ENCODE results near the gene PNMT.

PNMT gene

DNA sequence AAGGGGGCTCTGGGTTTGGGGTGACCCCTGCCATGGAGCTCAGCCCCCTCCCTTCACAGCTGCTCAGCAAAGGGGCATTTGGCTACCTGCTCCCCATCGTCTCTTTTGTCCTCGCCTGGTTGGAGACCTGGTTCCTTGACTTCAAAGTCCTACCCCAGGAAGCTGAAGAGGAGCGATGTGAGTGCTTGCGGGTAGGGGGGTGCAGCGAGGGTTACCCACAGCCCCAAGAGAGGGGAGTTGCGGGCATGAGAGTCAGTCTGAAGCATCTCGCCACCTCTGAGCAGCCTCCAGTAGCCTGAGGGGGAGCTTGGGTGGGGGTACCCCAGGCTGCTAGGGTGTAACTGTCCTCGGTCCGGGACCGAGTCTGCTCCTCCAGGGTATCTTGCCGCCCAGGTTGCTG lies 9.9 kb upstream of the PNMT start:
- no peak for DNase-seq

DNA sequence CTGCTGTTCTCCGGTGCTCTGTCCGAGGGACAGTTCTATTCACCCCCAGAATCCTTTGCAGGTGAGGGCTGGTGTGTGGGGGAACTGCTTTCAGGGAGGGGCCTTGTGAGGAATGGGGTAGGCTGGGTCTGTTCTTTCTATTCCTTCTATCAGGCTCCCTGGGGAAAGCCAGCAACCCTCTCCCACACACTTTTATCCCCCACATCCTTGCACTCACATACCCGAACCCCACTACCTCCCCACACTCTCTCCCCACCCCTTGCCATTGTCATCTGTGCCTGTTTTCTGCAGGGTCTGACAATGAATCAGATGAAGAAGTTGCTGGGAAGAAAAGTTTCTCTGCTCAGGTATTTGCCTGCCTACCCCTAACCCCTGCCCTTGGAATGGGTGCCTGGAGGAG lies 9.5 kb upstream of the PNMT start:
- no peak for DNase-seq

DNA sequence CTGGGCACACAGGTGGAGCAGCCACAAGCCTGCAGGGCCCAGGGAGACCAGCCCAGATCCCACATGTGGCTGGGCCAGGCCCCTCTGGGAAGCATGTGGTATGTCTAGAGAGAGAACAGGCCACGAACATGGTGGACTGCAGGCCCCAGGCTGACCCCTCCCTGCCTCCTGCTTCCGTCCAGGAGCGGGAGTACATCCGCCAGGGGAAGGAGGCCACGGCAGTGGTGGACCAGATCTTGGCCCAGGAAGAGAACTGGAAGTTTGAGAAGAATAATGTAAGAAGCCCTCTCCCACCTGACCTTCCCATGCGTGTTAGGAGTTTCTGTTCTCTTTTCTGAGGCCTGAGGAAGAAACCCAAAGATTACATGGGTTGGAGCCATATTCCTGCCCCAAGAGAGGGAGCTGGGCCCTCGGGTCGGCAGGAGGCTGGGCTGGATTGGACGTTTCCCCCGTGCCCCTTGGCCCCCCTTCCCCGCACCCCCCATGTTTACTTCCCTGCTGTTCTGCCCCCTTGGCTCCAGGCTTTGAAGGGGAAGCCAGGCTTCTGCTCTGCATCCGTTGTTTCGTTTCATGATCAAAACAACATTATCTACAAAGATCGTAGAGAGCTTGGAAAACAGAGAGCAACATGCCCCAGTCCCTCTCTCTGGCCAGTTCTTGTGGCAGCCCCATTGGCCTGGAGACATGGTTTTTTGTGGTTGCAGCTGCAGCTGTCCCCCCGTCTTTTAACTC lies 8.8 kb upstream of the PNMT start:
- no peak for DNase-seq

DNA sequence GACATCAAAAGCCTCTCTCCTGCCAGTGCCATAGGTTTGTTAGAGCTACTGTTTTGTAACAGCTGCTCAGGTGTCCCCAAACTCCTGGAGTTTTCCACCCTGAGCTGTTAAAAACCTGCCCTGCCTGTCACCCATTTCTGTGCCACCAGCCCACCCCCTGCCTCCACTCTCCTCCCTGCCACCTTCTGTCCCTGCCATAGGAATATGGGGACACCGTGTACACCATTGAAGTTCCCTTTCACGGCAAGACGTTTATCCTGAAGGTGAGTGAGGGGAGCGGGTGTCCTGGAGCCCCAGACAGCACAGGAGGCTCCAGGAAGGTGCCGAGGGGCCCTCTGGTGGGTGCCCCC lies 8.3 kb upstream of the PNMT start:
- DNase-seq: no peak

DNA sequence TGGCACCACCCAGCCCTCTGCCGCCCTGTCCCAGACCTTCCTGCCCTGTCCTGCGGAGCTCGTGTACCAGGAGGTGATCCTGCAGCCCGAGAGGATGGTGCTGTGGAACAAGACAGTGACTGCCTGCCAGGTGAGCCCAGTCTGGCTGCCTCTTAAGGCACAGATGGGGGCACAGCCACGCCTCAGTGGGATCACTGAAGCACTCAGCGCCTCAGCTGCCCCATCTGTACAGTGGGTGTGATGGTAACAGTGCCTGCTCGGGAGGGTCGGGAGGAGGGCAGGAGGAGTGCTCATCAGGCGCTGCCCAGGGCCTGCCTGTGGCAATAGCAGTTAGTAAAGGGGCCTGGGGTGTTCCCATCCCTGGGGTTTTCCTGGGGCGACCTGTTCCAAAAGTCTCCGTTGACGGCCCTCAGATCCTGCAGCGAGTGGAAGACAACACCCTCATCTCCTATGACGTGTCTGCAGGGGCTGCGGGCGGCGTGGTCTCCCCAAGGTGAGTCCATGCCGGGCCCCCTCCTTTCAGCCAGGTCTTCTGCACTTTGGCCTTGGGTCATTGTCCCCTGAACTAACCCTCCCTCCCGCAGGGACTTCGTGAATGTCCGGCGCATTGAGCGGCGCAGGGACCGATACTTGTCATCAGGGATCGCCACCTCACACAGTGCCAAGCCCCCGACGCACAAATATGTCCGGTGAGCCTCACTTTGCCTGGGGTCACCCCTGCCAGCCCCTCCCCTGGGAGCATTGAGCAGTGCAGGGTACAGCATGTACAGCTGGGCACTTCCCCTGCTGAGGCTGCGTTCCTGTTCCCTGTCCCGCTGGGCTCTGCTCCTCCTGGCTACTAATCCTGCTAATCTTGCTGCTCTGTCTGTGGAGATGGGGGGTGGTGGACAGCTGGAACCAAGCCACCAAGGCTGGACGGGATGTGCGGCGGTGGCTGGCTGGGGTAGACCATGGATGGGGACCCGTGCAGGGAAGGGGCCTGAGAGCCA lies 7.6 kb upstream of the PNMT start:
- no peak for DNase-seq

DNA sequence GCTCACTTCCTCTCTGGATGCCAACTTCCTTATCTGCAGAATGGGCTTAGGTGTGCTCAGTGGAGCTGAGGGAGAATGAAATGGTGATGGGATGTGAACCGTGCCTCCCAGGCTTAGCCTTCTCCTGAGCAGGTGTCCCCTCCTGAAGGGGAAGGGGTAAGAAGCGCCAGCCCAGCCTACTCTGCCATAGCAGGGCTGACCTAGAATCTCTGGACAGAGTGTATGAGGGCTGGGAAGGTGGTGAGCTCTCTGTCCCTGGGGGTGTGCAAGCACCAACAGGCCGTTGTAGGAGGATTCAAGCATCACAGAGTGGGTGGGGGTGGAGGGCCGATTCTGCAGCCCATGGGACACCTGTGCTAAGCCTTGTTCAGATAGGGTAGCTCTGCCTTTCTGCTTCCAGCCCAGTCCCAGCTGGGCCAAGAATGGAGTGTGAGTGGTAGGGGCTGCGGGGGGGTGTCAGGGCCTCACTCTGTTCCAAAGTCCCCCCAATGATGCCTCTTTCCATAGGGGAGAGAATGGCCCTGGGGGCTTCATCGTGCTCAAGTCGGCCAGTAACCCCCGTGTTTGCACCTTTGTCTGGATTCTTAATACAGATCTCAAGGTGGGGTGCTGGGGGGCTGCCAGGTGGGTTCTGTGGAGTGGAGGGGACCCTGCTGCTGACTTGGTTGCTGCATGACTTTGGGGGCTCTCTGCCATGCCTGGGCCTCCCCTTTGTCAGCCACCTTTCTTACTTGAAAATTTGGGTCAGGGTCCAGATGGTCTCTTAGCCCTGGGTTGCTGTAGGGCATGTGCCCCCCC lies 6.3 kb upstream of the PNMT start:
- DNase-seq: no peak

DNA sequence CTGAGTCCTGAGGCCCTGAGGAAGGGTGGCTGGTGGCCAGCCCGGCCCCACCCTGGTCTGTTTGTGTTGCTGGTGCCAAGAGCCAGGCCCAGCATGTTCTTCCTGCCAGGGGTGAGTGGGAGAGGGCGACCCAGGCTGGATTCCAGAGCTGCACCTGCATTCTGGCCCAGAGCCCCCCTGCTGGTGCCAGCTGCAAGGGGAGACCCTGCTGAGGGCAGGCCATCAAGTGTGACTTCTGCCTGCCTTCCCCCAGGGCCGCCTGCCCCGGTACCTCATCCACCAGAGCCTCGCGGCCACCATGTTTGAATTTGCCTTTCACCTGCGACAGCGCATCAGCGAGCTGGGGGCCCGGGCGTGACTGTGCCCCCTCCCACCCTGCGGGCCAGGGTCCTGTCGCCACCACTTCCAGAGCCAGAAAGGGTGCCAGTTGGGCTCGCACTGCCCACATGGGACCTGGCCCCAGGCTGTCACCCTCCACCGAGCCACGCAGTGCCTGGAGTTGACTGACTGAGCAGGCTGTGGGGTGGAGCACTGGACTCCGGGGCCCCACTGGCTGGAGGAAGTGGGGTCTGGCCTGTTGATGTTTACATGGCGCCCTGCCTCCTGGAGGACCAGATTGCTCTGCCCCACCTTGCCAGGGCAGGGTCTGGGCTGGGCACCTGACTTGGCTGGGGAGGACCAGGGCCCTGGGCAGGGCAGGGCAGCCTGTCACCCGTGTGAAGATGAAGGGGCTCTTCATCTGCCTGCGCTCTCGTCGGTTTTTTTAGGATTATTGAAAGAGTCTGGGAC lies 5.5 kb upstream of the PNMT start:
- no peak for DNase-seq

DNA sequence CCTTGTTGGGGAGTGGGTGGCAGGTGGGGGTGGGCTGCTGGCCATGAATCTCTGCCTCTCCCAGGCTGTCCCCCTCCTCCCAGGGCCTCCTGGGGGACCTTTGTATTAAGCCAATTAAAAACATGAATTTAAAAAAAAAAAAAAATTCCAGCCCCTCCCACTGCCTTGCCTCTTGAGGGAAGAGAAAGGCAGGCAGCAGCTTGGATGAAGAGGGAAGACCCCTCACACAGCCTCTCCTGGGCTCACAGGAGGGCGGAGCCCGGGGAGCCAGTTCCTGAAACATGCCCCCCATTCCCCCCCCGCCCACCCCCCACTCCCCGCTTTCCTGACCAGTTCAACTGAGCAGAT lies 4.9 kb upstream of the PNMT start:
- DNase-seq: no peak

DNA sequence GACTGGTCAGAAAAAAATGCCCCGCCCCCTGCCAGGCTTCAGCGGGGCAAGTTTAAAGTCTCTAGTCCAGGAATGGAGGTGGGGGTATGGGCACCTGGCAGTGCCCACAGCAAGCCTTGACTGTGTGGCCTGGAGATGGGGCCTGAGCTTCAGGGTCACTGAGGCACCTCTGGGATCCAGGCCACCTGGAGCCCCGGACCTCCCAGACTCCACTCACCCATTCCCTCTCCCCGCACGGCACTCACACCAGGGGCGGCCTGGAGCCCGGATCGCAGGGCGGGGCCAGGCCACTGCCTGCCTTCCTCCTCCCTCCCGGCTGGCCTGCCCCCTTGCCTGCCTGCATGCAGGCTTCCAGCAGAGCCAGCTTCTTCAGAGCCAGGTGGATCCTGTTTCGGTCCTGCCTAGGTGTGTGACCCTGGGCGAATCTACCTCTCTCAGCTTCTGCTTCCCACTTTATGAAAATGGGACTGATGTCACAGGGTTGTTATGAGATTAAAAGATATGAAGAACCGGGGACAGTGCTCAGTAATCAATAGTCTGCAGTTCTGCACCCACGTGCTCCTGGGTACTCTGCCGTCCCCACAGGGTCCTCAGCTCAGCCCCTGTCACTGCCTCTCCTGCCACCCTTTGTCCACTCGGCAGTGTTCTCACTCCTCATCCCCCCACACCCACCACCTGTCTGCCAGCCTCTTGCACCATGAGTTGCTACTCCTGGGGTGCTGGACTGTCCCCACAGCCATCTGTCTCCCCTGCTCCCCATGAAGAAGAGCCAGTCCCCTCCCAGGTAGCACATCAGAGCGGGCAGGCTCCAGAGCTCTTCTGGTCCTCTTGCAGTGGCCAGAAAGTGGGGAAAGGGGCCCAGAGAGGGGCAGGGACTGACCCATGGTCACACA lies 4.3 kb upstream of the PNMT start:
- no peak for DNase-seq

DNA sequence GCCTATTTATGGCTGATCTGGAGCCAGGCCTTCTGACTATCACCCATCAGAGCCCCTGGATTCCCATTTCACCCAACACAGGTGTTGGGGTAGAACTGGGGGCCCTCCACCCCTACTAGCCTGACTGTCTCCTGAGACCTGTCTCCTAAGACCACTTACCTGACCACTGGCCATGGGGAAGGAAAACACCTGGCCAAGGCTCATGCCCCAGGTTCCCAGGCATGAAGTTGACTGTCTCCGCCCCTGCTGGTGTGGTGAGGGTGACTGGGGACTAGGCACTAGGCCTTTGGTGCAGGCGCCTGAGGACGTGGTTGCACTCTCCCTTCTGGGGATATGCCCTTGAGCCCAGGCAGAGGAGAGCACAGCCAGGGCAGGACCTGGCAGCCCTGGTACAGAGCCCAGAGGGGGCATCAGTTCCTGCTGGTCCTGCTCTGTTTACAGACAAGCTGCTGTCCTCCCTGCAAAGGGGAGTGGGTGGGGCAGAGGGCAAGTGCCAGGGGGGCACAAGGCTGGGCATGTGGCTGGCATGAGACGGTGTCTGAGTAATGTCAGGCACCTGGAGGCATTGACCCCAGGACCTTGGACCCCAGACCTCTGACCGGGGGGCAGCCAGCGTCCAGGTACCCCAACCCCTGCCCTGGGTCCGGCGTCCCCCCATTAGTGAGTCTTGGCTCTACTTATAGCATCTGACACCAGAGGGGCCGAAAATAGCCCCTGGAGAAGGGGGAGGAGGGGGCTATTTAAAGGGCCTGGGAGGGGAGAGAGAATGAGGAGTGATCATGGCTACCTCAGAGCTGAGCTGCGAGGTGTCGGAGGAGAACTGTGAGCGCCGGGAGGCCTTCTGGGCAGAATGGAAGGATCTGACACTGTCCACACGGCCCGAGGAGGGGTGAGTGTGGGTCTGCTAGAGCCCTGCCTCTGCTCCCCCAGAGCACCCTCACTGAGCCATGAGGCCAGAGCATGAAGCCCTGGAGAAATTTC lies 3.4 kb upstream of the PNMT start, which contains the start of gene TCAP:
Gene TCAP, plus strand, starts transcription at position 769 of the 981 bp plus-strand sequence. Its CDS starts 11 bp downstream, at position 780.
- no peak for DNase-seq

DNA sequence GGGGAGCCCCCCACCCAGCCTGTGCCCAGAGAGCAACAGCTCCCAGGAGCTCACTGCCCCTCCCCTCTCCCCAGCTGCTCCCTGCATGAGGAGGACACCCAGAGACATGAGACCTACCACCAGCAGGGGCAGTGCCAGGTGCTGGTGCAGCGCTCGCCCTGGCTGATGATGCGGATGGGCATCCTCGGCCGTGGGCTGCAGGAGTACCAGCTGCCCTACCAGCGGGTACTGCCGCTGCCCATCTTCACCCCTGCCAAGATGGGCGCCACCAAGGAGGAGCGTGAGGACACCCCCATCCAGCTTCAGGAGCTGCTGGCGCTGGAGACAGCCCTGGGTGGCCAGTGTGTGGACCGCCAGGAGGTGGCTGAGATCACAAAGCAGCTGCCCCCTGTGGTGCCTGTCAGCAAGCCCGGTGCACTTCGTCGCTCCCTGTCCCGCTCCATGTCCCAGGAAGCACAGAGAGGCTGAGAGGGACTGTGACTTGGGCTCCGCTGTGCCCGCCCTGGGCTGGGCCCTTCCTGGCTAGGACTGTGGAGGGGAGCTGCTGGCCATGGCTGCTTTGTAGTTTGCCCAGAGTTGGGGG lies 2.5 kb upstream of the PNMT start:
- DNase-seq: no peak

DNA sequence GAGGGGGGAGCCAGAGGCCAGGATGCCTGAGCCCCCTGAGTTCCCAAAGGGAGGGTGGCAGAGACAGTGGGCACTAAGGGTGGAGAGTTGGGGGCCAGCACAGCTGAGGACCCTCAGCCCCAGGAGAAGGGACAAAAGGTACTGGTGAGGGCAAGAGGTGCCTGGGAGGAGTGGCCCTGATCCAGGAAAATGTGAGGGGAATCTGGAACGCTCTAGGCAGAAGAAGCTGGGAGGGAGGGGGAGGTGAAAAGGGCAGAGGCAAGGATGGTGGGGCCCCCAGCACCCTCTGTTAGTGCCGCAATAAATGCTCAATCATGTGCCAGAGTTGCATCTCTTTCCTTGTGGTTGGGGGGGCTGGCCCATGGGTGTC lies 2.0 kb upstream of the PNMT start:
- DNase-seq: no peak

DNA sequence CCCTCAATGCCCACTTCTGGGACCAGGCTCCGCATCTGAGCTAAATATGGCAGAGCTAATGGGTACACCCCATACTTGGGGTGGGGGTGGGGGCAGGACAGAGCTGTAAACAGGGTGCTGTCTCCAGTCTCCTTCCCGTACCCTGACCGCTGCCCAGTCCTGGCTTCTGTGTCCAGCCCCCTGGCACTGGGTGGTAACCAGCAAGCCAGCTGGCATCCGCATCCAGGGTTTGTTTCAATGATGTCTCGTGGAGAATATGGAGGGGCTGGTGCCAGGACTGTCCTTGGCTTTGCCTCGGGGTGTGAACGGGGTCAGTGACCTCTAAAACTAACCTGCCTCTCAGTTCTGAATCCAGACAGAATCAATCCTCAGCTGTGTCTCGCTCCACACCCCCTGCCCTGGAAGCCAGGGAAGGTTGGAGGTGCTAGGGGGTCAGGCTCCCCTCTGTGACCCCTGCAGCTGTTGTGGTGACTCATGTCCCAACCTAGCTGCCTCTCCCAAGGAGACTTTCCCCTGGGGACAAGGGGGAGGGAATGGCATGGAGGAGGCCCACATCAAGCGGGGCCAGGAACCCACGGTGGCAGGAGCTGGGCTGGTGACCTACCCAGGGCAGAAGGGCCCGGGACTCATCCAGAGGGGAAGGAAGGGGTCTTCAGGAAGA lies 1.5 kb upstream of the PNMT start:
- no peak for DNase-seq

DNA sequence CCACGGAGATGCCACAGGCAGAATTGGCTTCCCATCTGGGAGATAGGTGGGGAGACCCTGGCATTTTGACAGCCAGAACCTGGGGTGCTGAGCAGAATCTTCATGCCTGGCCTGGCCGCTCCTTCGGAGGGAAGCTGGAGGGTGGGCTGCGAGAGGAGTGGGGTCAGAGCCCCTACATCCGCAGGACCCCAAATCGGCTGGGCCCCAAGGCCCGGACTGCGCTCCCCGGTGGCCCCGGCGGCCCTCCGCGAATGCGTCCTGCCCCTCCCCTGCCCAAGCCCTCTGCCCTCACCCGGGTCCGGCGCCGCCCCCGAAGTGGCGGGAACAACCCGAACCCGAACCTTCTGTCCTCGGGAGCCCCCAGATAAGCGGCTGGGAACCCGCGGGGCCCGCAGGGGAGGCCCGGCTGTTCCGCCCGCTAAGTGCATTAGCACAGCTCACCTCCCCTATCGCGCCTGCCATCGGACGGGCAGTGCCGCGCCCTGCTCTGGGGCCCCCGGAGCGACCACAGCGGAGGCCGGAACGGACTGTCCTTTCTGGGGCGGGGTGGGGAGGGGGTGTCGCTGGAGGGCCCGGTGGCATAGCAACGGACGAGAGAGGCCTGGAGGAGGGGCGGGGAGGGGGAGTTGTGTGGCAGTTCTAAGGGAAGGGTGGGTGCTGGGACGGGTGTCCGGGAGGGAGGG lies 850 bp upstream of the PNMT start:
- no peak for DNase-seq

DNA sequence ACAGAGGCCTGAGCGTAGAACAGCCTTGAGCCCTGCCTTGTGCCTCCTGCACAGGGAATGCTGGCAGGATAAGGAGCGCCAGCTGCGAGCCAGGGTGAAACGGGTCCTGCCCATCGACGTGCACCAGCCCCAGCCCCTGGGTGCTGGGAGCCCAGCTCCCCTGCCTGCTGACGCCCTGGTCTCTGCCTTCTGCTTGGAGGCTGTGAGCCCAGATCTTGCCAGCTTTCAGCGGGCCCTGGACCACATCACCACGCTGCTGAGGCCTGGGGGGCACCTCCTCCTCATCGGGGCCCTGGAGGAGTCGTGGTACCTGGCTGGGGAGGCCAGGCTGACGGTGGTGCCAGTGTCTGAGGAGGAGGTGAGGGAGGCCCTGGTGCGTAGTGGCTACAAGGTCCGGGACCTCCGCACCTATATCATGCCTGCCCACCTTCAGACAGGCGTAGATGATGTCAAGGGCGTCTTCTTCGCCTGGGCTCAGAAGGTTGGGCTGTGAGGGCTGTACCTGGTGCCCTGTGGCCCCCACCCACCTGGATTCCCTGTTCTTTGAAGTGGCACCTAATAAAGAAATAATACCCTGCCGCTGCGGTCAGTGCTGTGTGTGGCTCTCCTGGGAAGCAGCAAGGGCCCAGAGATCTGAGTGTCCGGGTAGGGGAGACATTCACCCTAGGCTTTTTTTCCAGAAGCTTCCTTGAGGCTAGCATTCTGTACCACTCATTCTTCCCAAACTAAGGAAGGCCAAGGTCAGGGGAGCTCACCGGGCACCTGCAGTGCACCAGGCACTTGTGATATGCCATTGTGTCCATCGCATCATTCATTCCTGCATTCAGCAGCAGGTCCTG lies 1.9 kb downstream of the PNMT start:
- no peak for DNase-seq

DNA sequence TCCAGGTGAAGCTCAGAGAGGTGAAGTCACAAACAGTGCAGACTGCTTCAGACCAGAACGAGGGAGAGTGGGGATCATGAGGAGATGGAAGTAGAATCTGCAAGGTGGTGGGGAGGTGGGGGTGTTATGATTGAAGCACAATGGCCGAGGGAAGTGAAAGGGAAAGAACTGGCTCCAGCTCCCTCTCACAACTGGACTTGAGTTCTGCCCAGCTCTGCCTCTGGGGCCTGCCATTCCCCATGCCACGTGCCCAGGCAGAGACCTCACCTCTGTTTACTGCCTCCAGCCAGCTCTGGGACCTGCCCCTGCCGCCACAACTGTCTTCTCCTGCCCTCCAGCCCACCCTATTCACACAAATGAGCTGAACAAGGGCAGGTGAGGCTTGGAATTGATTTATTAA lies 2.5 kb downstream of the PNMT start:
- DNase-seq: no peak

DNA sequence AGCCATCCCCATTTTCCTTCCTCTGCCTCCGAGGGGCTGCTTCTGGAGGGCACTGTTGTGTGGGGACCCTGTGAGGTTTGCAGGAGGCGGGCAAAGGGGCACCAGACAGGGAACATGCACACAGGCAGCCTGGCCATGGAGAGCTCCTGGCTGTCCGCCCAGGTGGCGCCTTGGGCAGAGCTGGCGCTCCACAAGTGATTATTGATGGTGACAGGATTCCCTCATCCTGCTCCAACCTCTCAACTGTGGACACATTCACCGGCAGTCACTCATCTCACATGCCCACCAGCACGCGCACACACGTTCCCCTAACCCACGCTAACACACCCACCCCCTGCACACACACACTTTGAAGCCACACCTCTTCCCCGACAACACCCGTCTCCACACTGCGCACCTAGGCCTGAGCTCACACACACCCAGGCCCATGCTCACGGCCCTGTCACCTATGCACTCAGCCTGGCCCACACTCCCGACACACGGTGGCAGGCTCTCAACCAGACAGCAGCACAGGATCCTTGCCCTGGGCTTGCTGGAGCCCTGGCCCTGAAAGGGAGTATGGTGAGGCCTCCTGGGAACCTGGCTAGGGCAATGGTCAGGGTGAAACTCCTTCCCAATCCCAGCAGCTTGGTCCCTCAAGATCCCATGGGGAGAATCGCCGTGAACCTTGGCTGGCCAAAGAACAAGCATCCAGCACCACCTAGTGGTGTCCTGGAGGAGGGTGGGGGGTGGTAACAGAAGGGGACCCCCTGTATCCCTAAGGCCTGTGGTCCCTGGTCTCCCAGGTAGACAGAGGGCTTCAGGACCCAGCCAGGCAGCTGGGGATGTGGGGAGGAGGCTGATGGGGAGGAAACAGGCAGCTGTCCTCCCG lies 3.6 kb downstream of the PNMT start:
- DNase-seq: no peak
